ENCODE results near the gene FOXA1. TPM values are rescaled to one million over a fixed set of nuclear protein-coding genes. Genes with fewer than 3 reads are reported as not detected.

The FOXA1 gene
- total RNA-seq, result under 1 TPM; 0.12 to 0.19 TPM

- CTCF ChIA-PET, result interaction anchor here (0.6 kb wide), 1 partner anchor 191 kb away, joined by 3 read pairs; no protein-coding TSS in a partner anchor
- Mint-ChIP-seq H3K27ac (peak within 1 kb of the TSS; percentile 35), H3K36me3 (peaks cover 27% of the 10 kb centered on the region), H3K27me3 (peaks cover 77% of the 10 kb centered on the region), H3K9me3 (peaks cover 9% of the 10 kb centered on the region), H3K4me1 (ENCODE audit: low read depth) (peaks cover 35% of the 10 kb centered on the region), H3K4me3 (peak within 1 kb of the TSS; percentile 64)
- POLR2A ChIA-PET, result no interaction called here
- intact Hi-C loops (cut with micrococcal nuclease), result loop anchor here (1.0 to 10.0 kb wide), 9 partner anchors 279 to 1278 kb away; partner anchors contain the start of gene NKX2-8
- DNase-seq, result no peak
These were observed at the start of gene FOXA1, which contains the start of gene TTC6 for GRCh38 chr14:37594971-37595808. Gene FOXA1, minus strand, starts transcription at chr14:37595249. Its CDS starts 277 bp downstream, at chr14:37594972. Gene TTC6, plus strand, starts transcription at chr14:37595629. Its CDS starts 26,436 bp downstream, at chr14:37622065.

- H3K36me3 Mint-ChIP-seq, result no peaks in the 10 kb centered on the region
- H3K27me3 Mint-ChIP-seq, result no peaks in the 10 kb centered on the region
- H3K4me1 Mint-ChIP-seq (ENCODE audit: low read depth), result no peaks in the 10 kb centered on the region
- intact Hi-C loops (cut with micrococcal nuclease), result no loop called here
- H3K4me3 Mint-ChIP-seq, result no peak overlapping the region
- no peak for DNase-seq
- no peak overlapping the region for H3K27ac Mint-ChIP-seq
- POLR2A ChIA-PET, result no interaction called here
- CTCF ChIA-PET, result no interaction called here
- H3K9me3 Mint-ChIP-seq, result no peaks in the 10 kb centered on the region
These were observed 48.7 kb upstream of the FOXA1 start for GRCh38 chr14:37643701-37644100.

- POLR2A ChIA-PET, result no interaction called here
- Mint-ChIP-seq H3K9me3 (no peaks in the 10 kb centered on the region), H3K27ac (no peak overlapping the region), H3K4me3 (no peak overlapping the region), H3K36me3 (no peaks in the 10 kb centered on the region), H3K27me3 (no peaks in the 10 kb centered on the region), H3K4me1 (ENCODE audit: low read depth) (no peaks in the 10 kb centered on the region)
- DNase-seq, result no peak
- CTCF ChIA-PET, result no interaction called here
- intact Hi-C loops (cut with micrococcal nuclease), result no loop called here
These were observed 47.1 kb upstream of the FOXA1 start for GRCh38 chr14:37642125-37642524.

GRCh38 chr14:37641117-37641516 is 46.1 kb upstream of the FOXA1 start:
- ChIA-PET POLR2A (no interaction called here), CTCF (no interaction called here)
- H3K4me1 Mint-ChIP-seq (ENCODE audit: low read depth), result no peaks in the 10 kb centered on the region
- no peak overlapping the region for H3K27ac Mint-ChIP-seq
- H3K27me3 Mint-ChIP-seq, result no peaks in the 10 kb centered on the region
- no peak for DNase-seq
- peaks cover 2% of the 10 kb centered on the region for H3K9me3 Mint-ChIP-seq
- H3K36me3 Mint-ChIP-seq, result no peaks in the 10 kb centered on the region
- no peak overlapping the region for H3K4me3 Mint-ChIP-seq
- intact Hi-C loops (cut with micrococcal nuclease), result no loop called here

- ChIA-PET POLR2A (no interaction called here), CTCF (no interaction called here)
- H3K4me3 Mint-ChIP-seq, result no peak overlapping the region
These were observed 43.5 kb upstream of the FOXA1 start for GRCh38 chr14:37638599-37638998.

GRCh38 chr14:37637341-37637740 is 42.3 kb upstream of the FOXA1 start:
- peaks cover 3% of the 10 kb centered on the region for H3K9me3 Mint-ChIP-seq

More at GRCh38 chr14:37638599-37638998, 43.5 kb upstream of the FOXA1 start:
- DNase-seq, result no peak
- no peaks in the 10 kb centered on the region for H3K36me3 Mint-ChIP-seq
- H3K4me1 Mint-ChIP-seq (ENCODE audit: low read depth), result no peaks in the 10 kb centered on the region
- peaks cover 3% of the 10 kb centered on the region for H3K9me3 Mint-ChIP-seq
- H3K27me3 Mint-ChIP-seq, result no peaks in the 10 kb centered on the region
- intact Hi-C loops (cut with micrococcal nuclease), result no loop called here
- H3K27ac Mint-ChIP-seq, result no peak overlapping the region

GRCh38 chr14:37625597-37626595 is 30.8 kb upstream of the FOXA1 start:
- Mint-ChIP-seq H3K4me1 (ENCODE audit: low read depth) (no peaks in the 10 kb centered on the region), H3K36me3 (no peaks in the 10 kb centered on the region), H3K27me3 (peaks cover 16% of the 10 kb centered on the region), H3K9me3 (peaks cover 18% of the 10 kb centered on the region), H3K4me3 (no peak overlapping the region), H3K27ac (no peak overlapping the region)
- POLR2A ChIA-PET, result no interaction called here
- intact Hi-C loops (cut with micrococcal nuclease), result no loop called here
- CTCF ChIA-PET, result no interaction called here
- DNase-seq, result no peak

More at GRCh38 chr14:37637341-37637740, 42.3 kb upstream of the FOXA1 start:
- no peaks in the 10 kb centered on the region for H3K36me3 Mint-ChIP-seq
- CTCF ChIA-PET, result no interaction called here
- no peaks in the 10 kb centered on the region for H3K27me3 Mint-ChIP-seq
- no peak overlapping the region for H3K27ac Mint-ChIP-seq
- intact Hi-C loops (cut with micrococcal nuclease), result no loop called here
- no peak overlapping the region for H3K4me3 Mint-ChIP-seq
- no peak for DNase-seq
- POLR2A ChIA-PET, result no interaction called here
- H3K4me1 Mint-ChIP-seq (ENCODE audit: low read depth), result no peaks in the 10 kb centered on the region

- H3K9me3 Mint-ChIP-seq, result peaks cover 8% of the 10 kb centered on the region
- POLR2A ChIA-PET, result no interaction called here
- peaks cover 19% of the 10 kb centered on the region for H3K27me3 Mint-ChIP-seq
- no peaks in the 10 kb centered on the region for H3K36me3 Mint-ChIP-seq
- H3K4me1 Mint-ChIP-seq (ENCODE audit: low read depth), result no peaks in the 10 kb centered on the region
- H3K4me3 Mint-ChIP-seq, result no peak overlapping the region
- intact Hi-C loops (cut with micrococcal nuclease), result no loop called here
- H3K27ac Mint-ChIP-seq, result no peak overlapping the region
- CTCF ChIA-PET, result no interaction called here
- DNase-seq, result no peak
These were observed 28.9 kb upstream of the FOXA1 start for GRCh38 chr14:37623971-37624370.

GRCh38 chr14:37623426-37623951 is 28.4 kb upstream of the FOXA1 start:
- Mint-ChIP-seq H3K36me3 (no peaks in the 10 kb centered on the region), H3K4me1 (ENCODE audit: low read depth) (no peaks in the 10 kb centered on the region), H3K27ac (no peak overlapping the region), H3K4me3 (no peak overlapping the region), H3K27me3 (peaks cover 19% of the 10 kb centered on the region), H3K9me3 (peaks cover 7% of the 10 kb centered on the region)
- no peak for DNase-seq
- intact Hi-C loops (cut with micrococcal nuclease), result no loop called here
- ChIA-PET CTCF (no interaction called here), POLR2A (no interaction called here)

GRCh38 chr14:37622231-37622923 is 27.3 kb upstream of the FOXA1 start:
- no peak overlapping the region for H3K4me3 Mint-ChIP-seq
- CTCF ChIA-PET, result no interaction called here
- H3K4me1 Mint-ChIP-seq (ENCODE audit: low read depth), result no peaks in the 10 kb centered on the region
- intact Hi-C loops (cut with micrococcal nuclease), result no loop called here
- peaks cover 2% of the 10 kb centered on the region for H3K9me3 Mint-ChIP-seq
- no peak for DNase-seq
- H3K36me3 Mint-ChIP-seq, result no peaks in the 10 kb centered on the region
- POLR2A ChIA-PET, result no interaction called here
- H3K27me3 Mint-ChIP-seq, result peaks cover 19% of the 10 kb centered on the region
- no peak overlapping the region for H3K27ac Mint-ChIP-seq

- peaks cover 10% of the 10 kb centered on the region for H3K9me3 Mint-ChIP-seq
- POLR2A ChIA-PET, result no interaction called here
- CTCF ChIA-PET, result no interaction called here
These were observed 25.8 kb upstream of the FOXA1 start for GRCh38 chr14:37620856-37621255.

More at GRCh38 chr14:37620856-37621255, 25.8 kb upstream of the FOXA1 start:
- H3K4me1 Mint-ChIP-seq (ENCODE audit: low read depth), result no peaks in the 10 kb centered on the region
- H3K27me3 Mint-ChIP-seq, result peaks cover 19% of the 10 kb centered on the region
- H3K27ac Mint-ChIP-seq, result no peak overlapping the region
- no peaks in the 10 kb centered on the region for H3K36me3 Mint-ChIP-seq
- intact Hi-C loops (cut with micrococcal nuclease), result no loop called here
- DNase-seq, result no peak
- H3K4me3 Mint-ChIP-seq, result no peak overlapping the region
